Measurements from ENCODE around the gene GTF2IRD1.
"Not testable (repeated sequence)": the region's sequence is repeated elsewhere in the genome, so short reads cannot be mapped to it uniquely, and the experiment has no call there.

Gene GTF2IRD1

DNA sequence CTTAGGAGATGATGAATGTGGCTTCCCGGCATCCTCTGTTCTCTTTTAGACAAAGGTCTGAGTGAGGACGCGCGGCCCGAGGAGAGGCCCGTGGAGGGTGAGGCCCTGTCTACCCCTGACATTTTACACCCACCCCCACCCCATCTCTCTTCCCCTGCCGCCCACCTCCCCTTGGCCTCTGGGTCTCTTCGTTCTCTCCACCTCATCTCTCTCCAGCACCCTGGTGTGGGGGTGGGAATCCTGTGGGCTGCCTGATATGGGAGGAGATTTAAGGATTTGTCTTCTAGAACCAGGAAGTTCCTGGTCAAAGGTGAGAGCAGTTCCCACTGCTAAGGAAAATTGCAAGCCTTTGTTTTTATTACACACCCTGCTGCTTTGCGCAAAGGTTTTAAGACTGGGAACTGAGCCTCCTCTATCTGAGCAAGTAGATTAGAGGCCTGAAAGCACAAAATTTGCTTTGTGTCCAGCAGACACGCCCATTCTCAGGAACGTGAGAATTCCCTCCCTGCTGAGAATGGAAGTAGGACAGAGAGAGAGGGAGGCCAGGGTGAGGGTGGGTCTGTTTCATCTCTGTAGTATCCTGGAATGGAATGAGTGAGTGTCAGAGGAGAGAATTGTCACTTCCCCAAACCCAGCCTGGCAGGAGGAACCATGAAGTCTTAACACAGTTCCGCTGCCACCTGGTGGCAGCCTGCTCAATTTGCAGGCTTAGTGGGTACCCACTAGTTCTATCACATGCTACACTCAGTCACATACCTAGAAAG is 91.2 kb downstream of the GTF2IRD1 start:
- Histone ChIP-seq H3K27ac (ENCODE audit: low read depth, low read length) (no peak overlapping the region), H3K4me1 (ENCODE audit: control insufficient read depth in 1 of 2, insufficient read depth in 2 of 2, low read length in 2 of 2) (peaks cover 14% of the 10 kb centered on the region in 2 donors), H3K9ac (ENCODE audit: low read depth in 1 of 2, low read length in 2 of 2) (no peak overlapping the region), H3K4me3 (ENCODE audit: low read depth in 1 of 2, low read length in 2 of 2) (no peak overlapping the region), H3K9me3 (ENCODE audit: control insufficient read depth in 1 of 2, low read length in 2 of 2) (no peaks in the 10 kb centered on the region), H3K36me3 (ENCODE audit: control insufficient read depth in 1 of 2, insufficient read depth in 2 of 2, low read length in 2 of 2) (no peaks in the 10 kb centered on the region), H3K27me3 (ENCODE audit: control insufficient read depth in 1 of 2, insufficient read depth in 2 of 2, low read length in 2 of 2) (no peaks in the 10 kb centered on the region)

GRCh38 chr7:74545921-74546320 is 92.2 kb downstream of the GTF2IRD1 start:
- Histone ChIP-seq H3K36me3 (ENCODE audit: control insufficient read depth in 1 of 2, insufficient read depth in 2 of 2, low read length in 2 of 2) (no peaks in the 10 kb centered on the region), H3K27ac (ENCODE audit: low read depth, low read length) (no peak overlapping the region), H3K4me3 (ENCODE audit: low read depth in 1 of 2, low read length in 2 of 2) (no peak overlapping the region), H3K27me3 (ENCODE audit: control insufficient read depth in 1 of 2, insufficient read depth in 2 of 2, low read length in 2 of 2) (no peaks in the 10 kb centered on the region), H3K9me3 (ENCODE audit: control insufficient read depth in 1 of 2, low read length in 2 of 2) (no peaks in the 10 kb centered on the region), H3K4me1 (ENCODE audit: control insufficient read depth in 1 of 2, insufficient read depth in 2 of 2, low read length in 2 of 2) (peaks cover 14% of the 10 kb centered on the region in 2 donors), H3K9ac (ENCODE audit: low read depth in 1 of 2, low read length in 2 of 2) (no peak overlapping the region)

DNA sequence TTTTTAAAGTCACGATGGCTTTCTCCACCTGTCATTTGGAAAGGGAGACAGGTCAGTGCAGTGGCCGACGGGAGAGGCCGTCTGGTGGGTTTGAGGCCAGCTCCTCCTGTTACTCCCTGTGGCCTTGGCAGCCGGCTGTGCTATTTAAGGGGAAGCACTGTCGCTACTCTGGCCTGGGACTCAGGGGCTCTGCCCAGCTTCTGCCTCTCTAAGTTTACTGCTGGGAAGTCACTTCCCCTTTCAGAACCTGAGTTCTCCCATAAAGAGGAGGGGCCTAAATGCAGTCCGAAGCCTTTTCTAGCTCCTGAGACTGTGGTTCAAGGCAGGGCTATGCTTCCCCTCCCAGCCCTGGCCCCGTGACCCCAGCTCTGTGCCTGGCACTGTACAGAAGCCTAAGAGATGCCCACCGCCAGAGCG is 99.9 kb downstream of the GTF2IRD1 start:
- not testable (repeated sequence) for H3K9me3 ChIP-seq (ENCODE audit: control insufficient read depth in 1 of 2, low read length in 2 of 2); H3K27me3 ChIP-seq (ENCODE audit: control insufficient read depth in 1 of 2, insufficient read depth in 2 of 2, low read length in 2 of 2); H3K9ac ChIP-seq (ENCODE audit: low read depth in 1 of 2, low read length in 2 of 2); H3K4me3 ChIP-seq (ENCODE audit: low read depth in 1 of 2, low read length in 2 of 2); H3K36me3 ChIP-seq (ENCODE audit: control insufficient read depth in 1 of 2, insufficient read depth in 2 of 2, low read length in 2 of 2); H3K4me1 ChIP-seq (ENCODE audit: control insufficient read depth in 1 of 2, insufficient read depth in 2 of 2, low read length in 2 of 2); H3K27ac ChIP-seq (ENCODE audit: low read depth, low read length)

DNA sequence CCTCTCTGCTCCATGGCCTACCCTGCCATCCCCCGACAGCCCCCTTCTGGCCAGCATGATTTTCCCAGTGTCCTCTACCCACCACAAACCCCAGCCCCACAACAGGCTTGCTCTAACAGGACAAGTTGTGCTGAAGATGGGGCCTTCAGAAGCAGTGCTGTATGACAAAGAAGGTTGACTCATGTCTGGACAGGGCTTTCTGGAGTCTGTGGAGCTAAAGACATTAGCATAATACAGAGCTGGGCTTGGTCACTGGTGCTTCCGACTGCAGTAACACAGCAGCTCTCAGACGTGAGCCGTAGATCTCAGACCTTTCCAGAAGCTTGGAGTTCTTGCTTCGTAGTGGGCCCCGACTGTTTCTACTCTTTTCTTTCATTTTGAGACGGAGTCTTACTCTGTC is 100.5 kb downstream of the GTF2IRD1 start:
- Histone ChIP-seq H3K9me3 (ENCODE audit: control insufficient read depth in 1 of 2, low read length in 2 of 2) (no peaks in the 10 kb centered on the region), H3K9ac (ENCODE audit: low read depth in 1 of 2, low read length in 2 of 2) (no peak overlapping the region), H3K27me3 (ENCODE audit: control insufficient read depth in 1 of 2, insufficient read depth in 2 of 2, low read length in 2 of 2) (no peaks in the 10 kb centered on the region), H3K27ac (ENCODE audit: low read depth, low read length) (no peak overlapping the region), H3K4me3 (ENCODE audit: low read depth in 1 of 2, low read length in 2 of 2) (no peak overlapping the region), H3K4me1 (ENCODE audit: control insufficient read depth in 1 of 2, insufficient read depth in 2 of 2, low read length in 2 of 2) (no peaks in the 10 kb centered on the region), H3K36me3 (ENCODE audit: control insufficient read depth in 1 of 2, insufficient read depth in 2 of 2, low read length in 2 of 2) (peaks cover 0 to 5% of the 10 kb centered on the region in 2 donors)

DNA sequence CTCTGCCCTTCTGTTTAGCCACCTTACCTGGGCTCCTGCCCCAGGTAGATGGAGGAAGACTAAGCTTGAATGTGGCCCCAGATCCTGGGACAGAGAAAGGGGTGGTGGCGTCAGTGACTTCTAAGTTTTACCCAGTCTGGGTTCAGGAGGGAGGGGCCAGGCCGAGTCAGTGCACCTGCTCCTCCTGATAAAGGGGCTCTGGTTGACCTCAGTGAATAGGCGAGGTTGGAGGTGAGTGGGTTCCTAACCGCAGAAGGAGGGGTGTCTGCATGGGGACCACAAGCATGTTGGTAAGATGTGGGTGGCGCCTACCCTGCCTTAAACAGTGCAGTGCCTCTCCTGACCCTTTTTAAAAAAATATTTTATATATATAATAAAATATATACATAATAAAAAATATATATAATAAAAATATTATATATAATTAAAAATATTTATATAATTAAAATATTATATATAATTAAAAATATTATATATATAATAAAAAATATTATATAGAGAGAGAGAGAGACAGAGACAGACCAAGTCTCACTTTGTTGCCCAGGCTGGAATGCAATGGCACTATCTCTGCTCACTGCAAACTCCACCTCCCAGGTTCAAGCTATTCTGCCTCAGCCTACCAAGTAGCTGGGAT is 106.5 kb downstream of the GTF2IRD1 start:
- Histone ChIP-seq H3K4me3 (ENCODE audit: low read depth in 1 of 2, low read length in 2 of 2) (no peak overlapping the region), H3K9ac (ENCODE audit: low read depth in 1 of 2, low read length in 2 of 2) (no peak overlapping the region), H3K4me1 (ENCODE audit: control insufficient read depth in 1 of 2, insufficient read depth in 2 of 2, low read length in 2 of 2) (no peaks in the 10 kb centered on the region), H3K9me3 (ENCODE audit: control insufficient read depth in 1 of 2, low read length in 2 of 2) (no peaks in the 10 kb centered on the region), H3K36me3 (ENCODE audit: control insufficient read depth in 1 of 2, insufficient read depth in 2 of 2, low read length in 2 of 2) (peaks cover 0 to 19% of the 10 kb centered on the region in 2 donors), H3K27me3 (ENCODE audit: control insufficient read depth in 1 of 2, insufficient read depth in 2 of 2, low read length in 2 of 2) (no peaks in the 10 kb centered on the region), H3K27ac (ENCODE audit: low read depth, low read length) (no peak overlapping the region)

- H3K9ac ChIP-seq (ENCODE audit: low read depth in 1 of 2, low read length in 2 of 2) = no peak overlapping the region
- H3K4me3 ChIP-seq (ENCODE audit: low read depth in 1 of 2, low read length in 2 of 2) = no peak overlapping the region
- no peaks in the 10 kb centered on the region for H3K4me1 ChIP-seq (ENCODE audit: control insufficient read depth in 1 of 2, insufficient read depth in 2 of 2, low read length in 2 of 2)
- H3K27me3 ChIP-seq (ENCODE audit: control insufficient read depth in 1 of 2, insufficient read depth in 2 of 2, low read length in 2 of 2) = no peaks in the 10 kb centered on the region
- peaks cover 0 to 19% of the 10 kb centered on the region in 2 donors for H3K36me3 ChIP-seq (ENCODE audit: control insufficient read depth in 1 of 2, insufficient read depth in 2 of 2, low read length in 2 of 2)
- H3K9me3 ChIP-seq (ENCODE audit: control insufficient read depth in 1 of 2, low read length in 2 of 2) = no peaks in the 10 kb centered on the region
- H3K27ac ChIP-seq (ENCODE audit: low read depth, low read length) = no peak overlapping the region
Observed at GRCh38 chr7:74561898-74562613, 108.3 kb downstream of the GTF2IRD1 start.

DNA sequence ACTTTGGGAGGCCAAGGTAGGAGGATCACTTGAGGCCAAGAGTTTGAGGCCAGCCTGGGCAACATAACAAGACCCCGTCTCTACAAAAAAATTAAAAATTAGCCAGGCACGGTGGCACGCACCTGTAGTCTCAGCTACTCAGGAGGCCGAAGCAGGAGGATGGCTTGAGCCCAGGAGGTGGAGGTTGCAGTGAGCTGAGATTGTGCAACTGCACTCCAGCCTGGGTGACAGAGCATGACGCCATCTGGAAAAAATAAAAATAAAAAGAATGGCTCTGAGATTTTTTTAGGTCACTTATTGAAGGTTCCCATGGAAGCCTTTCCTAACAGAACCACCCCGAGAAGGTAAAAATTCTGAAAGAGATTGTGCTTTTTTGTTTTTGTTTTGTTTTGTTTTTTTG is 109.9 kb downstream of the GTF2IRD1 start:
- H3K4me3 ChIP-seq (ENCODE audit: low read depth in 1 of 2, low read length in 2 of 2); H3K4me1 ChIP-seq (ENCODE audit: control insufficient read depth in 1 of 2, insufficient read depth in 2 of 2, low read length in 2 of 2); H3K9me3 ChIP-seq (ENCODE audit: control insufficient read depth in 1 of 2, low read length in 2 of 2); H3K27ac ChIP-seq (ENCODE audit: low read depth, low read length); H3K9ac ChIP-seq (ENCODE audit: low read depth in 1 of 2, low read length in 2 of 2); H3K27me3 ChIP-seq (ENCODE audit: control insufficient read depth in 1 of 2, insufficient read depth in 2 of 2, low read length in 2 of 2): not testable (repeated sequence)
- peaks cover 0 to 15% of the 10 kb centered on the region in 2 donors for H3K36me3 ChIP-seq (ENCODE audit: control insufficient read depth in 1 of 2, insufficient read depth in 2 of 2, low read length in 2 of 2)

DNA sequence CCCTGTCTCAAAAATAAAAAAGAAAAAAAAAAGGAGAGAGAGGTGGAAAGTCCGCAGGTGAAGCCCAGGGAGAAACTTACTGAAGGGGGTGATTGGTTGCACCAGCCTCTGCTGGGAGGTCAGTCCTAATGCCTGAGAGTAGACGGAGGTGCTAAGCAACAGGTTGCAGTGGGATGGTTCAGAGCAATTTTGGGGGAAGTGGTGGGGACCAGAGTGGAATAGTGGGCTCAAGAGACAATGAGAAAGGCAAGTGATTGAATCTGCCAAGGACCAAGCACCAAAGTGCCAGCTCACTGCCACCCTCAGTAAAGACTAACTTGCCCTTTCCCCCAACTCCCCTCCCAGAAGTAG is 113.6 kb downstream of the GTF2IRD1 start:
- H3K9ac ChIP-seq (ENCODE audit: low read depth in 1 of 2, low read length in 2 of 2) = no peak overlapping the region
- H3K9me3 ChIP-seq (ENCODE audit: control insufficient read depth in 1 of 2, low read length in 2 of 2) = no peaks in the 10 kb centered on the region
- H3K27ac ChIP-seq (ENCODE audit: low read depth, low read length) = no peak overlapping the region
- no peak overlapping the region for H3K4me3 ChIP-seq (ENCODE audit: low read depth in 1 of 2, low read length in 2 of 2)
- no peaks in the 10 kb centered on the region for H3K27me3 ChIP-seq (ENCODE audit: control insufficient read depth in 1 of 2, insufficient read depth in 2 of 2, low read length in 2 of 2)
- no peaks in the 10 kb centered on the region for H3K36me3 ChIP-seq (ENCODE audit: control insufficient read depth in 1 of 2, insufficient read depth in 2 of 2, low read length in 2 of 2)
- no peaks in the 10 kb centered on the region for H3K4me1 ChIP-seq (ENCODE audit: control insufficient read depth in 1 of 2, insufficient read depth in 2 of 2, low read length in 2 of 2)

- Histone ChIP-seq H3K36me3 (ENCODE audit: control insufficient read depth in 1 of 2, insufficient read depth in 2 of 2, low read length in 2 of 2) (no peaks in the 10 kb centered on the region), H3K4me1 (ENCODE audit: control insufficient read depth in 1 of 2, insufficient read depth in 2 of 2, low read length in 2 of 2) (no peaks in the 10 kb centered on the region), H3K9ac (ENCODE audit: low read depth in 1 of 2, low read length in 2 of 2) (no peak overlapping the region), H3K4me3 (ENCODE audit: low read depth in 1 of 2, low read length in 2 of 2) (no peak overlapping the region), H3K27me3 (ENCODE audit: control insufficient read depth in 1 of 2, insufficient read depth in 2 of 2, low read length in 2 of 2) (no peaks in the 10 kb centered on the region), H3K27ac (ENCODE audit: low read depth, low read length) (no peak overlapping the region), H3K9me3 (ENCODE audit: control insufficient read depth in 1 of 2, low read length in 2 of 2) (no peaks in the 10 kb centered on the region)
Observed at GRCh38 chr7:74568658-74569057, 115.0 kb downstream of the GTF2IRD1 start.

DNA sequence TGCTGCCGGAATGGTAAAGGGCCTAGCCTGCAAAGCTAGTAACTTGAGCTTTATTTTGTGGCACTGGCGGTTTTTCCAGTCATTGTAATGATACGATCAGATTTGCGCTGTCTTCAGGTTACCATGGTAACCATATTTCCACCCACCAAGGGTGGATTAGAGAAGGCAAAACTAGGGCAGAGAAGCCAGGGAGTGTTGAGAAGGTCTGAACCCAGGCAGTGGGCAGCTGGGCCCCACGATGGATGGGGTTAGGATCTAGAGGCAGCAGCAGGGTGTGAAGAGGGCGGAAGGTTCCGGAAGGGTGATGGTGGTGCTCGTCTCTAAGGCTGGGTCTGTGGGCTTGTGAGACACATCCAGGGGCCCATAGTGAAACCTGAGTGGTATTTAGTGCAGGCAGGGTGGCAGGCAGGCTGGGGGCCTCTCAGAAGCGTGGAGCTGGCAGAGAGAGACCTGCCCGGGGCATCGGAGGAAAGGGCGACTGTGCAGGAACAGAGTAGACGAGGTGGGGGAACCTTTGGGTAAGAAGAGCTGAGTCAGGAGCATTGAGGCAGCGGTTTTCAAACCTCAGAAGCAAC is 115.9 kb downstream of the GTF2IRD1 start:
- no peak overlapping the region for H3K9ac ChIP-seq (ENCODE audit: low read depth in 1 of 2, low read length in 2 of 2)
- H3K9me3 ChIP-seq (ENCODE audit: control insufficient read depth in 1 of 2, low read length in 2 of 2) = no peaks in the 10 kb centered on the region
- H3K27me3 ChIP-seq (ENCODE audit: control insufficient read depth in 1 of 2, insufficient read depth in 2 of 2, low read length in 2 of 2) = no peaks in the 10 kb centered on the region
- H3K4me3 ChIP-seq (ENCODE audit: low read depth in 1 of 2, low read length in 2 of 2) = no peak overlapping the region
- no peaks in the 10 kb centered on the region for H3K36me3 ChIP-seq (ENCODE audit: control insufficient read depth in 1 of 2, insufficient read depth in 2 of 2, low read length in 2 of 2)
- no peak overlapping the region for H3K27ac ChIP-seq (ENCODE audit: low read depth, low read length)
- H3K4me1 ChIP-seq (ENCODE audit: control insufficient read depth in 1 of 2, insufficient read depth in 2 of 2, low read length in 2 of 2) = no peaks in the 10 kb centered on the region

Data from duodenal mucosa (tissue), 2 donors.